Kidney (tissue), 14 donors: ENCODE measurements around the gene RARRES2. TPM values are rescaled to one million over a fixed set of nuclear protein-coding genes. Genes with fewer than 3 reads are reported as not detected.
"Not testable (repeated sequence)": the region's sequence is repeated elsewhere in the genome, so short reads cannot be mapped to it uniquely, and the experiment has no call there.

ENCODE experiments used
- DNase-seq, 5 donors: peaks; one replicate each; pipeline ENCODE4 v3.0.0-alpha.2; 2013 to 2020
- FAIRE-seq: peaks from 2 replicates; lab custom pipeline; 2012; peaks lifted over from hg19 to GRCh38; lab: Jason Lieb, UNC
- H3K27ac ChIP-seq, 2 donors: one replicate each; pipeline ENCODE4 v1.7.0; 2013; ENCODE audit warnings: low read depth in 2 of 2, low read length in 2 of 2, inconsistent platforms in 1 of 2
- H3K27me3 ChIP-seq: one replicate; pipeline ENCODE4 v1.7.1; 2013; ENCODE audit warnings: low read length, inconsistent platforms; ENCODE audit not compliant: control insufficient read depth, insufficient read depth
- H3K36me3 ChIP-seq, 3 donors: one replicate each; pipeline versions ENCODE4 v1.7.0 to v1.7.1; 2013; ENCODE audit warnings: low read length in 3 of 3, control low read depth in 1 of 3, inconsistent platforms in 1 of 3; ENCODE audit not compliant: insufficient read depth in 3 of 3, control insufficient read depth in 2 of 3
- H3K4me1 ChIP-seq, 3 donors: one replicate each; pipeline versions ENCODE4 v1.7.0 to v1.7.1; 2013; ENCODE audit warnings: low read length in 3 of 3, inconsistent platforms in 1 of 3, low read depth in 1 of 3; ENCODE audit not compliant: control insufficient read depth in 2 of 3, insufficient read depth in 2 of 3
- H3K4me3 ChIP-seq, 3 donors: one replicate each; pipeline versions ENCODE4 v1.7.0 to v1.8.1; 2013; ENCODE audit warnings: low read length in 3 of 3, control low read depth in 1 of 3, inconsistent platforms in 1 of 3
- H3K9ac ChIP-seq, 3 donors: one replicate each; pipeline versions ENCODE4 v1.7.0 to v1.7.1; 2013; ENCODE audit warnings: low read length in 3 of 3, control low read depth in 1 of 3, inconsistent platforms in 1 of 3
- H3K9me3 ChIP-seq, 3 donors: one replicate each; pipeline versions ENCODE4 v1.7.0 to v1.7.1; 2013; ENCODE audit warnings: low read length in 3 of 3, control low read depth in 1 of 3, inconsistent platforms in 1 of 3; ENCODE audit not compliant: control insufficient read depth in 2 of 3, insufficient read depth in 1 of 3
- intact Hi-C: fragments of 100-400 bp; cut with DNase I; formaldehyde crosslinking; loops from one replicate; pipeline ENCODE4 v1.11.1; 2022
- polyA plus RNA-seq: library from polyadenylated mRNA; stranded (reverse); fragments of 350-450 nt; fragmentation: Illumina TruSeq; extraction: RNeasy Lipid Tissue Mini Kit (QIAGEN cat#74804); gene quantifications from one replicate; pipeline ENCODE4 v1.2.3, GENCODE V29; 2014; ENCODE audit warnings: low read depth, low replicate concordance; ENCODE audit not compliant: insufficient read depth
- total RNA-seq: library from RNA; stranded (reverse); fragmentation: NEBNext Ultra II Directional; extraction: Animal tissue kit (Norgen Biotek cat#: 25700); gene quantifications from one replicate; pipeline ENCODE4 v1.2.1, GENCODE V29; 2021
- TF ChIP-seq, protein P1 (sequence below): IDR thresholded peaks from 3 replicates; pipeline ENCODE4 v1.5.1; 2012; ENCODE audit warnings: mild to moderate bottlenecking, moderate library complexity, borderline replicate concordance; ENCODE audit not compliant: insufficient read depth; ENCODE audit errors: extremely low read depth
- donor health status: control.
- donor health status: control.
- donor health status: control.
- donor health status: control.
- donor health status: control.
- donor health status: DM: yes; HTN: yes; CAD: no.
- donor health status: Normal renal cell carcinoma (clear cell type).

RARRES2 gene
- total and polyA plus RNA-seq, 2 donors from 2014 or later = 104 to 475 TPM

DNA sequence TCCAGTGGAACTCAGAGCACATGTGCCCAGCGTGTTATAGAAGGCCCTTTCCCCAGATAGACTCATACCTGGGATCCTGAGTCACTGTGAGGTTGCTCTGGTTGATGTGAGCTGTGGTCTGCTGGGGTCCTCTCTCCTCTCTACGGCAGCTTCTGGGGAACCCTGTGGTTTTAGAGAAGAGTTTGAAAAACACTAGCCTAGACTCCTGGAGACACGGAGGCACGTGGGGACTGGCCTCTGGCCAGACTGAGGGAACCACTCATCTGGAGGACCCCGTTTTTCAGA lies 48.0 kb upstream of the RARRES2 start:
- Histone ChIP-seq H3K36me3 (peaks cover 0 to 2% (median 0%) of the 10 kb centered on the region in 3 donors), H3K9ac (no peak overlapping the region), H3K4me1 (peaks cover 0 to 4% (median 3%) of the 10 kb centered on the region in 3 donors), H3K27ac (no peak overlapping the region), H3K27me3 (no peaks in the 10 kb centered on the region), H3K9me3 (no peaks in the 10 kb centered on the region), H3K4me3 (no peak overlapping the region)
- FAIRE-seq = no peak
- no peak for DNase-seq
- TF ChIP-seq, protein P1, sequence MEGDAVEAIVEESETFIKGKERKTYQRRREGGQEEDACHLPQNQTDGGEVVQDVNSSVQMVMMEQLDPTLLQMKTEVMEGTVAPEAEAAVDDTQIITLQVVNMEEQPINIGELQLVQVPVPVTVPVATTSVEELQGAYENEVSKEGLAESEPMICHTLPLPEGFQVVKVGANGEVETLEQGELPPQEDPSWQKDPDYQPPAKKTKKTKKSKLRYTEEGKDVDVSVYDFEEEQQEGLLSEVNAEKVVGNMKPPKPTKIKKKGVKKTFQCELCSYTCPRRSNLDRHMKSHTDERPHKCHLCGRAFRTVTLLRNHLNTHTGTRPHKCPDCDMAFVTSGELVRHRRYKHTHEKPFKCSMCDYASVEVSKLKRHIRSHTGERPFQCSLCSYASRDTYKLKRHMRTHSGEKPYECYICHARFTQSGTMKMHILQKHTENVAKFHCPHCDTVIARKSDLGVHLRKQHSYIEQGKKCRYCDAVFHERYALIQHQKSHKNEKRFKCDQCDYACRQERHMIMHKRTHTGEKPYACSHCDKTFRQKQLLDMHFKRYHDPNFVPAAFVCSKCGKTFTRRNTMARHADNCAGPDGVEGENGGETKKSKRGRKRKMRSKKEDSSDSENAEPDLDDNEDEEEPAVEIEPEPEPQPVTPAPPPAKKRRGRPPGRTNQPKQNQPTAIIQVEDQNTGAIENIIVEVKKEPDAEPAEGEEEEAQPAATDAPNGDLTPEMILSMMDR = no peak
- intact Hi-C loops = no loop called here

DNA sequence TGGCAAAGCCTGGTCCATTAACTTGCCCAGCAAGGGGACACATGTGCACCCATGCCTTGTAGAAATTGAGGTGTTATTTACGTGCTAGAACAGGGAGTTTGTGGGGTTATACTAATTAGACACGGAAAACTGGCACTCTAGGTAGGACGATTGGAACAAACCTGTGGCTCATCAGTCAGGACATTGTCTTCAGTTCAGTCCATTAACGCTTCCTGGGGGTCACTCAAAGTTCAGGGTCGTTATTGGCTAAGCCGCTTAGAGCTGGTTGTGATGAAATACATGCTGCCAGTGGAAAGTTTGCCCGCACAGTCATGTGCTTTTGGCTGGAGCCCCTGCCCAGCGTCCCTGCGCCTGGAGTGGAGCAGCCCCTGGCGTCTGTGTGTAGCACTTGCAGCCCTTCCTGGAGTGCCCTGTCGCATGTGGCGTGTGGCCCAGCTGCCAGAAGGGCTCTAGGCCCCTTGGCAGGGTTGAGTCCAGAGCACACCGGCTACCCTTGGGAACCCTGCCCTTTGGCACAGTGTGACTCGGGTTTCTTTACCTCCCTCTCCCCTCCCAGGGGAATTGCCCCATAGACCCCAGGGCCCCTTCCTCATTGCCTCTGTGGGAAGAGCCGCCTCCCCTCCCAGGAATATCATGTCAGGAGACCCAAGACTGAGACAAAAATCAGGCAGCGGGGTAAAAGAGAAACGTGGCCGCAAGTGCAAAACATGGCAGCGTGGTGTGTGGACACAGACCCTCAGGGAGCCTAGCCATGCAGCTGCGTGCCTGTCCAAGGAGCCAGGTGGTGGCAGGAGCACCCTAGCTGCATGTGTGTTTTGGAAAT lies 47.5 kb upstream of the RARRES2 start:
- peak; percentile 73 to 79 (median 76) for DNase-seq
- TF ChIP-seq, protein P1 = peak; percentile 76
- H3K9ac ChIP-seq = no peak overlapping the region
- H3K4me3 ChIP-seq = no peak overlapping the region
- H3K4me1 ChIP-seq = peaks cover 0 to 4% (median 3%) of the 10 kb centered on the region in 3 donors
- no peaks in the 10 kb centered on the region for H3K27me3 ChIP-seq
- no peaks in the 10 kb centered on the region for H3K9me3 ChIP-seq
- H3K27ac ChIP-seq = no peak overlapping the region
- FAIRE-seq = no peak
- peaks cover 0 to 2% (median 0%) of the 10 kb centered on the region in 3 donors for H3K36me3 ChIP-seq
- intact Hi-C loops = no loop called here

DNA sequence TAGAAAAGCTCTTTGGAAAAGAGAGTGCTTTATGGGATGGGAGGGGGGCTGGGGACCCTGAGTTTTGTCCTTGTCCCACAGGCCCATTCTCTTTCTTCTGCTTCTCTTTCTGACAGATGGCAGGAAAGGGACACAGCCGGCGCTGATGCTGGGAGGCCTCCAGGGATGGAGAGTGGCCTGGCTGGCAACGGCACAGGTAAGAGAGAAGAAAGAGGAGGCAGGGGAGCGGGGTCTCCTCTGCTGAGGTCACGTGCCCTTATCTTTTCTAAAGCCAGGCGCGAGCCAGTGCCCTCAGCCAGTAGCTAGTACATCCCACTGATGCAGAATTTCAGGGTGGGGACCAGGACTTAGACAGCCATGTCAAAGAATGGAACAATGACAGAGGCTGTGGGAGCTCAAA lies 46.9 kb upstream of the RARRES2 start:
- peak in 2 of 5 donors; percentile 38 to 57 for DNase-seq
- Histone ChIP-seq H3K27me3 (no peaks in the 10 kb centered on the region), H3K9me3 (no peaks in the 10 kb centered on the region), H3K4me1 (peaks cover 0 to 5% (median 4%) of the 10 kb centered on the region in 3 donors), H3K36me3 (peaks cover 0 to 2% (median 0%) of the 10 kb centered on the region in 3 donors), H3K4me3 (no peak overlapping the region), H3K9ac (no peak overlapping the region), H3K27ac (no peak overlapping the region)
- no peak for FAIRE-seq
- TF ChIP-seq, protein P1 = no peak
- intact Hi-C loops = no loop called here

DNA sequence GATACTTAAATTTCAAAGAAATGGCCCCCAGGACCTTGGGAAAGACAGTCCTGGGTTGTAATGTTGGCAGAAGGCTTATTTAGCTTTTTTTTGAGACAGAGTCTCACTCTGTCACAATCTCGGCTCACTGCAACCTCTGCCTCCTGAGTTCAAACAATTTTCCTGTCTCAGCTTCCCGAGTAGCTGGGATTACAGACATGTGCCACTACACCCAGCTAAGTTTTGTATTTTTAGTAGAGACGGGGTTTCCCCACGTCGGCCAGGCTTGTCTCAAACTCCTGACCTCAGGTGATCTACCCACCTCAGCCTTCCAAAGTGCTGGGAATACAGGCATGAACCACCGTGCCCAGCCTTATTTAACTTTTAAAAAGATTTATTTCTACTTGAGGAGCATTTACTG lies 44.5 kb upstream of the RARRES2 start:
- H3K9me3 ChIP-seq, H3K36me3 ChIP-seq, FAIRE-seq, H3K9ac ChIP-seq, H3K27me3 ChIP-seq, intact Hi-C loops, DNase-seq, H3K4me3 ChIP-seq, H3K27ac ChIP-seq, H3K4me1 ChIP-seq: not testable (repeated sequence)
